ENCODE measurements around the gene CYBRD1. TPM values are rescaled to one million over a fixed set of nuclear protein-coding genes. Genes with fewer than 3 reads are reported as not detected.

CYBRD1 gene
- total and polyA plus RNA-seq, 8 donors: 12.2 to 150 (median 45.9) TPM

DNA sequence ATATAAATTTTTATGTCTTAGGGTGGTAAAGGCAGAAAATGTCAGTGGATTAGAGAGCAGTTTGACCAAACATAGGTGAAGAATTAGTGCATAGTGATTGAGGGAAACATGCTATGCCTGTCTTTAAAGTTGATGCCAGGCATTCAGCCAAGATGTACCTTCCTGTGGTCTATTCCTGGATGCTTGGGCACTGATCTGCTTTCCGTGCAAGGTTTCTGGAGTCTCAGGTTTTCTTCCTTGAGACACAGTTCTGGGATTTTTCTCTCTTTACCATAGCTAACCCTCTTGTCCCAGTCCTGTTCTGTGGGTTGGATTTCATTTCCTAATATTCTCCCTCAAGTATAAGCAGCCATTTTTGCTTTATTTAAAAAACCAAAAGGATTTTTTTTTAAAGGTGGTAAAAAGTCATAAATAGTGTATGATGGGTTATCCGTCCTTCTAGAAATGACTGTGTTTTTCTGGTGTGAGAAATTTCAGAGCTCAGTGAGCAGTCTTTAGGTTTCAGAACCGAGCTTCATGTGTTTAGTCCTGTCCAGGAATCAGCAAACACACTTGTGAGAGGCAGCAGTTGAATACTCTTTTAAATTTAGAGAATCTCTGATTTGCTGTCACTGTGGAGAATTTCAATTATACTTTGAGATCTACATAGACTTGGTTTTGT is 43.0 kb upstream of the CYBRD1 start:
- intact Hi-C loops (cut with DNase I; ENCODE audit: low total_unique reads): no loop called here
- H3K27me3 ChIP-seq: no peaks in the 10 kb centered on the region
- no peak for DNase-seq
- no peak for TF ChIP-seq POLR2A (IDR thresholded peaks at IDR 0.05)
- no peak for TF ChIP-seq POLR2AphosphoS5 (IDR thresholded peaks at IDR 0.05)
- TF ChIP-seq, protein P1, sequence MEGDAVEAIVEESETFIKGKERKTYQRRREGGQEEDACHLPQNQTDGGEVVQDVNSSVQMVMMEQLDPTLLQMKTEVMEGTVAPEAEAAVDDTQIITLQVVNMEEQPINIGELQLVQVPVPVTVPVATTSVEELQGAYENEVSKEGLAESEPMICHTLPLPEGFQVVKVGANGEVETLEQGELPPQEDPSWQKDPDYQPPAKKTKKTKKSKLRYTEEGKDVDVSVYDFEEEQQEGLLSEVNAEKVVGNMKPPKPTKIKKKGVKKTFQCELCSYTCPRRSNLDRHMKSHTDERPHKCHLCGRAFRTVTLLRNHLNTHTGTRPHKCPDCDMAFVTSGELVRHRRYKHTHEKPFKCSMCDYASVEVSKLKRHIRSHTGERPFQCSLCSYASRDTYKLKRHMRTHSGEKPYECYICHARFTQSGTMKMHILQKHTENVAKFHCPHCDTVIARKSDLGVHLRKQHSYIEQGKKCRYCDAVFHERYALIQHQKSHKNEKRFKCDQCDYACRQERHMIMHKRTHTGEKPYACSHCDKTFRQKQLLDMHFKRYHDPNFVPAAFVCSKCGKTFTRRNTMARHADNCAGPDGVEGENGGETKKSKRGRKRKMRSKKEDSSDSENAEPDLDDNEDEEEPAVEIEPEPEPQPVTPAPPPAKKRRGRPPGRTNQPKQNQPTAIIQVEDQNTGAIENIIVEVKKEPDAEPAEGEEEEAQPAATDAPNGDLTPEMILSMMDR (IDR thresholded peaks at IDR 0.05): no peak
- no peak for TF ChIP-seq EP300 (IDR thresholded peaks at IDR 0.05)
- no peak overlapping the region for H3K4me3 ChIP-seq
- no peaks in the 10 kb centered on the region for H3K4me1 ChIP-seq
- no peak overlapping the region for H3K27ac ChIP-seq
- peaks cover 0 to 64% (median 50%) of the 10 kb centered on the region in 4 donors for H3K36me3 ChIP-seq
- H3K9me3 ChIP-seq: no peaks in the 10 kb centered on the region
- 84 to 90% (median 87%) methylated on average over 3 of the region's 3 CpGs for WGBS, 5 donors

DNA sequence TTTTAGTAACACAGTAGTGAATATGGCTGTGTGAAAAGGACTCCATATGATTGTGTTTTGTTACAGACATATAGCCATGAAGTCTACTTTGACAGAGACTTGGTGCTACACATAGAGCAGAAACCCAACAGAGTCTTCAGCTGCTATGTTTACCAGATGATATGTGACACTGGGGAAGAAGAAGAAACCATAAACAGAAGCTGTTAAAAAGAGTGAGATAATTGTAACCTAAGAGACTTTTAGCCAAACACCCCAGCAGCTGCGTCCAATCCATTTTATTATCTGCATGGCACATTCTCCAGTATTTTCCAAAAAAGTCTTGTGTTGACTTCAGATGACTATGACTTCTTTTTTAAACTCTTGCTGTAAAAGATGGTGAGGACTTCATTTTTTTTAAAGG is 41.4 kb upstream of the CYBRD1 start:
- H3K27ac ChIP-seq: no peak overlapping the region
- H3K36me3 ChIP-seq: peaks cover 0 to 55% (median 37%) of the 10 kb centered on the region in 4 donors
- H3K9me3 ChIP-seq: no peaks in the 10 kb centered on the region
- no peak for DNase-seq
- no peaks in the 10 kb centered on the region for H3K27me3 ChIP-seq
- H3K4me1 ChIP-seq: no peaks in the 10 kb centered on the region
- no peak for TF ChIP-seq POLR2A (IDR thresholded peaks at IDR 0.05)
- no peak for TF ChIP-seq POLR2AphosphoS5 (IDR thresholded peaks at IDR 0.05)
- TF ChIP-seq, protein P1 (IDR thresholded peaks at IDR 0.05): no peak
- TF ChIP-seq EP300 (IDR thresholded peaks at IDR 0.05): no peak
- intact Hi-C loops (cut with DNase I; ENCODE audit: low total_unique reads): no loop called here
- no peak overlapping the region for H3K4me3 ChIP-seq
- 93 to 100% (median 95%) methylated on average over 1 of the region's 1 CpG for WGBS, 5 donors

DNA sequence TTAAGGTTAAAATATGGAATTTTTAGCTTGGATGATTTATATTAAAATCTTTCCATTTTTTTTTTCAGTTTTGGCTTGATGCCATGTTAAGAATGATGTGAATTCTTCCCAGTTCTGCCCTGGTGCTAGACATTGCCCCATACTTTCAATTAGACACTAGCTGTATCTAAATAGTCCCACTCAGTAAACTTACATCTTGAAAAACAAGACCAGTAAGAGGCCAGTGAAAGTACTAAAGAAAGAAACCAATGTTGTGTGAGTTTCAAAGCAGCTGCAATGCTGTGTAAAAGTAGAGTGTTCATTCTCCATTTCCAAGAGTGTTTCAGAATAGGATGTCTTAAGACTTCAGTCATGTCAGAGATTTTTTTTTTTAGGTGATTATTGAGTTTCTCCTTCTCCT is 40.0 kb upstream of the CYBRD1 start:
- peaks cover 0 to 54% (median 34%) of the 10 kb centered on the region in 4 donors for H3K36me3 ChIP-seq
- H3K9me3 ChIP-seq: no peaks in the 10 kb centered on the region
- DNase-seq: no peak
- TF ChIP-seq POLR2A (IDR thresholded peaks at IDR 0.05) (no peak), EP300 (IDR thresholded peaks at IDR 0.05) (no peak), POLR2AphosphoS5 (IDR thresholded peaks at IDR 0.05) (no peak)
- TF ChIP-seq, protein P1 (IDR thresholded peaks at IDR 0.05): no peak
- H3K27me3 ChIP-seq: no peaks in the 10 kb centered on the region
- H3K4me3 ChIP-seq: no peak overlapping the region
- H3K4me1 ChIP-seq: no peaks in the 10 kb centered on the region
- H3K27ac ChIP-seq: no peak overlapping the region
- intact Hi-C loops (cut with DNase I; ENCODE audit: low total_unique reads): no loop called here

DNA sequence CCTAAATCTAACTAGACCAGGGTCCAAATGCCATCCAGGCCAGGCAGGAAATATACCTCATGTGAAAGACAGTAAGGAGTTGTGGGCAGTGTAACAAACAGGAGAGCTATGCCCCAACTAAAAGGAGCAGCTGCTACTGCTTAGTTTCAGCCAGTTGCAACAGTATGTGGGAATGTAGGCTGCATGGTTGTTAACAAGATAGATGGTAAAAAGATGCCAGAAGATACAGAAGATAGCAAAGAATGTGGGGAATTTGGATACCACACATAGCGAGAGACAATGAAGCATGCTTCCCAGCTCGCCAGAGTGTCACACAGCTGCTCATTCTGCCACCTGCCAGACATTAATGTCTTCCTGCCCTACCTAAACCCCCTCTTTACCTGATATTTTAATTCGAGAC is 39.4 kb upstream of the CYBRD1 start:
- no peak overlapping the region for H3K4me3 ChIP-seq
- H3K27ac ChIP-seq: no peak overlapping the region
- TF ChIP-seq, protein P1 (IDR thresholded peaks at IDR 0.05): no peak
- TF ChIP-seq POLR2AphosphoS5 (IDR thresholded peaks at IDR 0.05) (no peak), POLR2A (IDR thresholded peaks at IDR 0.05) (no peak), EP300 (IDR thresholded peaks at IDR 0.05) (no peak)
- 88 to 99% (median 93%) methylated on average over 3 of the region's 3 CpGs for WGBS, 5 donors
- intact Hi-C loops (cut with DNase I; ENCODE audit: low total_unique reads): no loop called here
- no peaks in the 10 kb centered on the region for H3K4me1 ChIP-seq
- H3K36me3 ChIP-seq: peaks cover 0 to 50% (median 29%) of the 10 kb centered on the region in 4 donors
- H3K9me3 ChIP-seq: no peaks in the 10 kb centered on the region
- no peaks in the 10 kb centered on the region for H3K27me3 ChIP-seq
- DNase-seq: no peak
